A673 (cell line): Measurements from ENCODE around the gene FOXF2. TPM values are rescaled to one million over a fixed set of nuclear protein-coding genes. Genes with fewer than 3 reads are reported as not detected.

Experiments used
- BruUV-seq: library from RNA; stranded (reverse); fragments of 400-500 nt; replicated peaks from 2 replicates; lab custom pipeline; 2021; lab: Mats Ljungman, UMichigan
- CTCF ChIA-PET: fragments of 300-600 bp; sonication (Branson Sonifier 250); formaldehyde crosslinking; loops from one replicate; lab custom pipeline; 2022; ENCODE audit warnings: antibody characterized with exemption; lab: Charles Lee
- POLR2A ChIA-PET: fragments of 300-600 bp; sonication (Branson Sonifier 250); formaldehyde crosslinking; loops from one replicate; lab custom pipeline; 2022; ENCODE audit warnings: antibody characterized with exemption; ENCODE audit not compliant: low non-redundant PET; lab: Charles Lee
- DNase-seq: peaks from one replicate; pipeline ENCODE4 v3.0.0-alpha.2; 2015; ENCODE audit warnings: low spot score
- H3K27ac ChIP-seq: fragments of 200-600 bp; sonication (generic); 2 replicates; pipeline ENCODE4 v1.5.1; 2016; ENCODE audit warnings: mixed run types, low read depth, mild to moderate bottlenecking, mixed read lengths, antibody characterized with exemption, low read length; ENCODE audit not compliant: poor library complexity, severe bottlenecking
- H3K27me3 ChIP-seq: fragments of 200-600 bp; sonication (generic); replicated peaks from 2 replicates; pipeline ENCODE4 v1.6.1; 2017; ENCODE audit warnings: mixed run types, low read depth, mild to moderate bottlenecking, mixed read lengths, antibody characterized with exemption, low read length; ENCODE audit not compliant: insufficient read depth, poor library complexity
- H3K36me3 ChIP-seq: fragments of 200-600 bp; sonication (generic); 2 replicates; pipeline ENCODE4 v1.6.1; 2016; ENCODE audit warnings: mixed run types, mild to moderate bottlenecking, mixed read lengths, antibody characterized with exemption, low read length; ENCODE audit not compliant: insufficient read depth, poor library complexity, severe bottlenecking
- H3K4me1 ChIP-seq: fragments of 200-600 bp; sonication (generic); 2 replicates; pipeline ENCODE4 v1.6.1; 2017; ENCODE audit warnings: mixed run types, mild to moderate bottlenecking, mixed read lengths, antibody characterized with exemption, low read length; ENCODE audit not compliant: insufficient read depth, poor library complexity, severe bottlenecking
- H3K4me3 ChIP-seq: fragments of 200-600 bp; sonication (generic); 2 replicates; pipeline ENCODE4 v1.5.1; 2016; ENCODE audit warnings: low read depth, mixed run types, mild to moderate bottlenecking, mixed read lengths, low read length; ENCODE audit not compliant: poor library complexity, severe bottlenecking
- H3K9me3 ChIP-seq: fragments of 200-600 bp; sonication (generic); 2 replicates; pipeline ENCODE4 v1.6.1; 2016; ENCODE audit warnings: mixed run types, low read depth, mild to moderate bottlenecking, mixed read lengths, antibody characterized with exemption, low read length; ENCODE audit not compliant: poor library complexity, severe bottlenecking
- CTCF ChIP-seq: fragments of 300-800, 200-600 bp; sonication (generic); conservative IDR thresholded peaks from 2 replicates; pipeline ENCODE4 v1.5.1; 2017; ENCODE audit warnings: low read depth, mild to moderate bottlenecking, antibody characterized with exemption, low read length, moderate library complexity, mixed read lengths
- EZH2 ChIP-seq: fragments of 200-600 bp; sonication (generic); IDR thresholded peaks from 2 replicates; pipeline ENCODE4 v1.6.1; 2017; ENCODE audit warnings: borderline replicate concordance, low read depth, mild to moderate bottlenecking, mixed read lengths, antibody characterized with exemption, low read length; ENCODE audit not compliant: poor library complexity, severe bottlenecking
- intact Hi-C: fragments of 100-400 bp; cut with micrococcal nuclease; formaldehyde crosslinking; loops from one replicate; pipeline ENCODE4 v1.10.0; 2022; ENCODE audit not compliant: unreplicated experiment
- total RNA-seq: library from RNA; stranded (reverse); gene quantifications from 2 replicates; pipeline ENCODE4 v1.2.3, GENCODE V29; 2021

FOXF2 gene
- total RNA-seq, 1 experiment from 2014 or later: 0.13 TPM

GRCh38 chr6:1390946-1391799 is 1.8 kb downstream of the FOXF2 start:
- H3K4me3 ChIP-seq: no peak overlapping the region
- BruUV-seq: no TSS peak
- ChIA-PET CTCF (no interaction called here), POLR2A (no interaction called here)
- H3K9me3 ChIP-seq: no peaks in the 10 kb centered on the region
- H3K27ac ChIP-seq: no peak overlapping the region
- no peaks in the 10 kb centered on the region for H3K36me3 ChIP-seq
- no peaks in the 10 kb centered on the region for H3K4me1 ChIP-seq
- no peak for DNase-seq
- intact Hi-C loops: no loop called here
- TF ChIP-seq CTCF (no peak), EZH2 (peak; percentile 19)
- peaks cover 68% of the 10 kb centered on the region for H3K27me3 ChIP-seq

- H3K27ac ChIP-seq: no peak overlapping the region
- TF ChIP-seq CTCF (no peak), EZH2 (no peak)
- no peak overlapping the region for H3K4me3 ChIP-seq
- ChIA-PET CTCF (no interaction called here), POLR2A (interaction anchor here (0.7 kb wide), 1 partner anchor 78 kb away, joined by 3 read pairs; no protein-coding TSS in a partner anchor)
- no peaks in the 10 kb centered on the region for H3K9me3 ChIP-seq
- peaks cover 61% of the 10 kb centered on the region for H3K27me3 ChIP-seq
- H3K36me3 ChIP-seq: no peaks in the 10 kb centered on the region
- intact Hi-C loops: no loop called here
- no peaks in the 10 kb centered on the region for H3K4me1 ChIP-seq
- DNase-seq: no peak
- BruUV-seq: no TSS peak
These were observed 2.5 kb downstream of the FOXF2 start for GRCh38 chr6:1391800-1392309.

GRCh38 chr6:1392813-1393640 is 3.7 kb downstream of the FOXF2 start:
- ChIA-PET POLR2A (interaction anchor here (0.7 kb wide), 1 partner anchor 79 kb away, joined by 3 read pairs; no protein-coding TSS in a partner anchor), CTCF (no interaction called here)
- Histone ChIP-seq H3K27me3 (peaks cover 59% of the 10 kb centered on the region), H3K4me1 (no peaks in the 10 kb centered on the region), H3K27ac (no peak overlapping the region), H3K4me3 (no peak overlapping the region), H3K36me3 (no peaks in the 10 kb centered on the region), H3K9me3 (no peaks in the 10 kb centered on the region)
- no peak for DNase-seq
- BruUV-seq: no TSS peak
- TF ChIP-seq CTCF (no peak), EZH2 (no peak)
- intact Hi-C loops: no loop called here
